OCI-LY7 (cell line): Measurements from ENCODE around the gene KIF19. TPM values are rescaled to one million over a fixed set of nuclear protein-coding genes. Genes with fewer than 3 reads are reported as not detected.

Experiments
- BruUV-seq: library from RNA; stranded (reverse); fragments of 400-500 nt; replicated peaks from 2 replicates; lab custom pipeline; 2021; lab: Mats Ljungman, UMichigan
- CTCF ChIA-PET: fragments of 300-600 bp; sonication (Branson Sonifier 250); formaldehyde crosslinking; loops from one replicate; lab custom pipeline; 2022; ENCODE audit warnings: antibody characterized with exemption; ENCODE audit not compliant: unreplicated experiment; lab: Charles Lee
- POLR2A ChIA-PET: fragments of 300-600 bp; sonication (Branson Sonifier 250); formaldehyde crosslinking; loops from one replicate; lab custom pipeline; 2022; ENCODE audit warnings: antibody characterized with exemption; lab: Charles Lee
- DNase-seq: peaks from one replicate; pipeline ENCODE4 v3.0.0-alpha.2; 2015; ENCODE audit warnings: low spot score
- H2AFZ ChIP-seq: fragments of 200-600 bp; sonication (generic), shearing (Covaris generic); 2 replicates; pipeline ENCODE4 v1.6.1; 2014; ENCODE audit warnings: mild to moderate bottlenecking, antibody characterized with exemption, low read length, moderate library complexity
- H3K27ac ChIP-seq: fragments of 200-600 bp; sonication (generic); 2 replicates; pipeline ENCODE4 v1.5.1; 2014; ENCODE audit warnings: mixed run types, low read depth, mild to moderate bottlenecking, moderate library complexity, low read length, inconsistent platforms; ENCODE audit not compliant: poor library complexity, severe bottlenecking
- H3K36me3 ChIP-seq: fragments of 200-600 bp; sonication (generic); 2 replicates; pipeline ENCODE4 v1.6.1; 2014; ENCODE audit warnings: mild to moderate bottlenecking, antibody characterized with exemption, low read length, moderate library complexity, mixed read lengths; ENCODE audit not compliant: insufficient read depth
- H3K4me1 ChIP-seq: fragments of 200-600 bp; sonication (generic); 2 replicates; pipeline ENCODE4 v1.5.1; 2014; ENCODE audit warnings: mild to moderate bottlenecking, low read length; ENCODE audit not compliant: insufficient read depth, poor library complexity, severe bottlenecking
- H3K4me2 ChIP-seq: fragments of 200-600 bp; sonication (generic); 2 replicates; pipeline ENCODE4 v1.6.1; 2014; ENCODE audit warnings: mild to moderate bottlenecking, low read length
- H3K4me3 ChIP-seq: fragments of 200-600 bp; sonication (generic); 2 replicates; pipeline ENCODE4 v1.5.1; 2014; ENCODE audit warnings: mild to moderate bottlenecking, low read depth, low read length; ENCODE audit not compliant: poor library complexity, severe bottlenecking
- H3K79me2 ChIP-seq: fragments of 200-600 bp; sonication (generic); 2 replicates; pipeline ENCODE4 v1.6.1; 2016; ENCODE audit warnings: low read depth, mild to moderate bottlenecking, low read length, moderate library complexity, mixed read lengths; ENCODE audit not compliant: insufficient read depth
- H3K9me2 ChIP-seq: fragments of 200-600 bp; sonication (generic); 2 replicates; pipeline ENCODE4 v1.6.1; 2016; ENCODE audit warnings: mild to moderate bottlenecking, low read length, mixed read lengths; ENCODE audit not compliant: insufficient read depth
- H3K9me3 ChIP-seq: fragments of 200-600 bp; sonication (generic); 2 replicates; pipeline ENCODE4 v1.6.1; 2014; ENCODE audit warnings: mild to moderate bottlenecking, mixed run types, low read length, mixed read lengths
- H4K20me1 ChIP-seq: fragments of 200-600 bp; sonication (generic); 2 replicates; pipeline ENCODE4 v1.6.1; 2014; ENCODE audit warnings: mild to moderate bottlenecking, antibody characterized with exemption, low read length, moderate library complexity, mixed read lengths; ENCODE audit not compliant: insufficient read depth
- EZH2phosphoT487 ChIP-seq: fragments of 200-600 bp; sonication (generic); IDR thresholded peaks from 2 replicates; pipeline ENCODE4 v1.6.1; 2018; ENCODE audit warnings: low read depth, borderline replicate concordance, mild to moderate bottlenecking, mixed run types, antibody characterized with exemption, low read length, moderate library complexity, mixed read lengths
- intact Hi-C: fragments of 100-400 bp; cut with micrococcal nuclease; formaldehyde crosslinking; loops from one replicate; pipeline ENCODE4 v1.10.0; 2022; ENCODE audit not compliant: unreplicated experiment
- total RNA-seq, 2 experiments: library from RNA; depleted of rRNA in 1 of 2; stranded (reverse); fragments of >200 nt in 1 of 2; shearing (Covaris generic) in 1 of 2; gene quantifications; 2 replicates each; pipeline ENCODE4 v1.2.3, GENCODE V29; 2014 to 2022
- TF ChIP-seq, protein P1 (sequence below): fragments of 200-600 bp; sonication (generic); conservative IDR thresholded peaks from 2 replicates; pipeline ENCODE4 v1.5.1; 2014; ENCODE audit warnings: mild to moderate bottlenecking, antibody characterized with exemption, low read length, moderate library complexity, mixed read lengths

KIF19 gene
- total RNA-seq, 2 experiments from 2014 or later: not detected

DNA sequence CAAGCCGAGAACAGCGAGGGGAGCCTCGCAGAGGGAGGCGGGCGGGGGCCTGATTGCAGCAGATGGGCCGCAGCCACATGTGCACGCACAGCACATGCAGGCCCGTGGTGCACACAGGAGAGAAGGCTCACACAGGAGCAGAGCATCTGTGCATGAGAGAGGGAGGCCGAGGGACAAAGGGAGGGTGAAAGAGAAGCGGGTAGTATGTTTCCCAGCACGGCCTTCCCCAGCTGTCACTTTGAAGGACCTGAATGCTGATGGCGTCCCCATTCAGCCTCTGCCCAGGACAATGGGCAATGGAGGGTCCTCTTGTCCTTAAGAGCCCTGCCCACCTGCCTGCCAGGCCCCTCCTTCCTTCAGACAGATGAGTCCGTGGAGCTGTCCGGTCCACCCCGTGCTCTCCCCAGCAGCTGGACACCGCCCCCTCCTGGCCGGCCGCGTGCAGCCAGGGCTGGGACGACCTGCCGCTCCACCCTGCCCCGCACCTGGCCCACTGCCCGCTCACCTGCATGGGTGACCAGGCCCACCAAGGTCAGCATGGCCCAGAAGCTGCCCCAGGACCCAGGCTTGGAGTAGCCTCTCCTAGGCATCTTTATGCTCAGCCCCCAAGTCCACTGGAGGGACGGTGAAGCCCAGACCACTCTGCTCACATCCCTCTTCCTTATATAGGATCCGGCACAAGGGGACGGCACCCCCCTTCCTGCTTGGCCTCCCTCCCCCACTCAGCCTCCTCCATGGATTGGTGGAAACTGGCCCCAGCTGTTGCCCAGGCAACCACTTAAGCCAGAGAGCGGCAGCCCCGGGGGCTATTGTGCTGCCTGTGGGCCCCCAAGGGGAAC is 35.4 kb downstream of the KIF19 start, which contains the start of gene BTBD17:
BTBD17 (minus strand) TSS at position 639 of the 839 bp plus-strand sequence; CDS start at position 590, 49 bp downstream.
- H3K36me3 ChIP-seq: no peaks in the 10 kb centered on the region
- POLR2A ChIA-PET: no interaction called here
- TF ChIP-seq, protein P1, sequence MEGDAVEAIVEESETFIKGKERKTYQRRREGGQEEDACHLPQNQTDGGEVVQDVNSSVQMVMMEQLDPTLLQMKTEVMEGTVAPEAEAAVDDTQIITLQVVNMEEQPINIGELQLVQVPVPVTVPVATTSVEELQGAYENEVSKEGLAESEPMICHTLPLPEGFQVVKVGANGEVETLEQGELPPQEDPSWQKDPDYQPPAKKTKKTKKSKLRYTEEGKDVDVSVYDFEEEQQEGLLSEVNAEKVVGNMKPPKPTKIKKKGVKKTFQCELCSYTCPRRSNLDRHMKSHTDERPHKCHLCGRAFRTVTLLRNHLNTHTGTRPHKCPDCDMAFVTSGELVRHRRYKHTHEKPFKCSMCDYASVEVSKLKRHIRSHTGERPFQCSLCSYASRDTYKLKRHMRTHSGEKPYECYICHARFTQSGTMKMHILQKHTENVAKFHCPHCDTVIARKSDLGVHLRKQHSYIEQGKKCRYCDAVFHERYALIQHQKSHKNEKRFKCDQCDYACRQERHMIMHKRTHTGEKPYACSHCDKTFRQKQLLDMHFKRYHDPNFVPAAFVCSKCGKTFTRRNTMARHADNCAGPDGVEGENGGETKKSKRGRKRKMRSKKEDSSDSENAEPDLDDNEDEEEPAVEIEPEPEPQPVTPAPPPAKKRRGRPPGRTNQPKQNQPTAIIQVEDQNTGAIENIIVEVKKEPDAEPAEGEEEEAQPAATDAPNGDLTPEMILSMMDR: peak; percentile 71
- TF ChIP-seq EZH2phosphoT487: no peak
- no peaks in the 10 kb centered on the region for H3K9me3 ChIP-seq
- H3K9me2 ChIP-seq: no peaks in the 10 kb centered on the region
- no peak within 1 kb of the TSS for H3K4me3 ChIP-seq
- no peak within 1 kb of the TSS for H2AFZ ChIP-seq
- no peaks in the 10 kb centered on the region for H4K20me1 ChIP-seq
- no peak for DNase-seq
- H3K4me2 ChIP-seq: no peak within 1 kb of the TSS
- BruUV-seq: no TSS peak
- H3K79me2 ChIP-seq: no peaks in the 10 kb centered on the region
- CTCF ChIA-PET: no interaction called here
- H3K27ac ChIP-seq: no peak within 1 kb of the TSS
- no peaks in the 10 kb centered on the region for H3K4me1 ChIP-seq
- intact Hi-C loops: no loop called here

DNA sequence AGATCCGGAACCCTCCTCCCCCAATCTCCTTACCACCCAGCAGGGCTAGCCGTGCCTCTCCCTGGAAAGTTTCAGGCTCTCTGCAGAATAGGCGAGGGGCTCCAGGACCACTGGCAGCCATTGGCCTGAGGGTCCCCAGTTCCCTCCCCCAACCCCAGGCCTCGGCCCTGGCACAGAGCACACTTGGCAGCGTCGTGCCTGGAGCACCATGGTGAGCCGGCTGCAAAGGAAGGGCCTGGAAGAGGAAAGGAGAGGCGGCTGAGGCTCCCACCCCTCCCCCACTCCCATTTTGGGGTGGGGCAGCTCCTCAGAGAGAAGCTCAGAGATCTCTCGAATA is 36.0 kb downstream of the KIF19 start:
- intact Hi-C loops: no loop called here
- Histone ChIP-seq H3K79me2 (no peaks in the 10 kb centered on the region), H3K9me2 (no peaks in the 10 kb centered on the region), H4K20me1 (no peaks in the 10 kb centered on the region), H3K4me2 (no peak overlapping the region), H3K9me3 (no peaks in the 10 kb centered on the region), H3K36me3 (no peaks in the 10 kb centered on the region), H3K4me1 (no peaks in the 10 kb centered on the region), H3K4me3 (no peak overlapping the region), H2AFZ (no peak overlapping the region), H3K27ac (no peak overlapping the region)
- ChIA-PET CTCF (no interaction called here), POLR2A (no interaction called here)
- no peak for TF ChIP-seq EZH2phosphoT487
- TF ChIP-seq, protein P1: no peak
- no peak for DNase-seq
- no TSS peak for BruUV-seq
